GM18498 (cell line): ENCODE measurements around the gene ITGB2.
"Not testable (repeated sequence)": the region's sequence is repeated elsewhere in the genome, so short reads cannot be mapped to it uniquely, and the experiment has no call there.

ENCODE experiments used
- ATAC-seq: cut with Tn5 transposase; IDR thresholded peaks from one replicate; pipeline ENCODE4 v1.9.1; 2021; ENCODE audit warnings: mild to moderate bottlenecking, moderate library complexity; ENCODE audit not compliant: unreplicated experiment

Gene ITGB2

DNA sequence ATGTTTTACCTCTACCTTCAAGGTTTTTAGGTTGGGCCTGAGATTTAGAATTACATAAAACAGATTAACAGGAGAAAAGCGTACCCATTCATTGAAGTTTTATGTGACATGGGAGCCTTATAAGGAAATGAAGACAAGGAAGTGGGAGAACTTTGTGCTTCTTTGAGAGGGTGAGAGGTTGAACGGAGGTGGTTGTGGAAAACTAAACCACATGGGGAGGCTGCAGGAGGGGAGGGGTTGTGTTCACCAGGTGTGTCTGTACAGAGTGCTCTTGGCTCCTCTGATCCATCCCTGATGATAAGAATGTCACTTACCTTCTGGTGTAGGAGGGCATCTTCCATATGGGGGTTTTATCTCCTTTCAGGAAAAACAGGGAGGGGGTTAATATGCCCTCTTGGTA, 21.9 kb upstream of the ITGB2 start:
- ATAC-seq, result no peak

DNA sequence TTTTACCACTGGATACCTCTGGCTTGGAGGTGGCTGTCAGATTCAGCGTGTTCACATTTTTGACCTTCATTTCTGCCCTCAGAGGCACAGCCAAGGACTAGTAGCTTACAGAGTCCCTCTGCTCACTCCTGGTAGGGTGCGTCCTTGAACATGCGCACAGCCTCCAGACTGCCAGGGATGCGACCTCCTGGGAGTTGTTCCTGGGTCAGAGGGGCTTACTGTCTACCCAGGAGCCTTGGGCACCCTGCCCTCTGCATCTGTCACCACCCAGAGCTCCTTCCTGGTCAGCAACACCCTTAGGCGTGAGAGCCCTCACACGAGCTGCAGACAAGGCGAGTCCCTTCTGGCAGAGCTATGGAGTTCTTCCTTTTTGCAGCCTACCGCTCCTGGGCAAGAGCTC, 20.9 kb upstream of the ITGB2 start:
- no peak for ATAC-seq

DNA sequence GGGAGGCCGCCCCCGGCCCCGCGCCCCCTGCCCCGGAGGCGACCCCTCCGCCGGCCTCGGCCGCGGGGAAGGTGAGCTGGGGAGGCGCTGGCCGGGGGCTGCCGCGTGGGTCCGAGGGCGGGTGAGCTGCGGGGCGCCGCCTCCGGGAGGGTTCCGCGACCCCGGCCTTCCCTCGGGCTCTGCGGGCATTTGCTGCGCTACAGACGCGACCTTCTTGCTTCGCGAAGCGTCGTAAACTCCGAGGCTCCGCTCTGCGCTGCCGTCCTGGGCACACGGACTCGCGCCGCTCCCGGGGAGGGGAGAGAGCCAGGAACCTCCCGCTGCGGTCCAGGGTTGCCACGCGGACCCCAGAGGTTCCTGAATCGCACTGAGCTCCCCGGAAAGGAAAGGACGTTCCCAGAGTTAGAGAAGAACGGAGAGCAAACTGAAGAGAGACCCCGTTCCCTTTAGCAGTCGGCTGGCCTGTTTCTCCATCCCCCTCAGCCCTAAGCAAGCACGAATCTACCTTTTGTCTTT, 19.5 kb upstream of the ITGB2 start:
- peak; percentile 40 for ATAC-seq

DNA sequence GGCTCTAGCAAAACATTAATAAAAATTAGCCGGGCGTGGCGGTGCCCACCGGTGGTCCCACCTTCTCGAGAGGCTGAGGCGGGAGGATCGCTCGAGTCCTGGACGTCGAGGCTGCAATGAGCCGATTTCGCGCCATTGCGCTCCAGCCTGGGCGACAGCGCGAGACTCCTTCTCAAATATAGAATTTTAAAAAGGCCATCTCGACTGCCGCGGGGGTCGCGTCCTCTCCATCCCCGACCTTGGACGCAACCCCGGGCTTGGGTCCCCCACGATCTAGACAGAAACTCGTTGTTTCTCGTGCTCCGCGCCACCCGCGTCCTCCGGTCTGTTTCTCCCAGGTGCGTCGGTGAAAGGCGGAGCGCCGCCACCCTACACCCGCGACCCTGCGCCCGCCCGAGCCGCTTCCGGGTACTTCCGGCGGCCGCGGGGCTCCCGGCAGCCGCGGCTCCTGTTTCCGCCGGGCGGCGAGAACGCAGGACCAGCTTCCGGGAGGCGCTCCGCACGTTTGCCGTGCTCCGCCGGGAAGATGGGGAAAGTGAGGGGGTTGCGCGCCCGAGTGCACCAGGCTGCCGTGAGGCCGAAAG, 18.9 kb upstream of the ITGB2 start, which contains the start of gene SLX9:
Gene SLX9, plus strand, starts transcription at position 498 of the 584 bp plus-strand sequence. Its CDS starts 29 bp downstream, at position 527.
- peak; percentile 80 for ATAC-seq

DNA sequence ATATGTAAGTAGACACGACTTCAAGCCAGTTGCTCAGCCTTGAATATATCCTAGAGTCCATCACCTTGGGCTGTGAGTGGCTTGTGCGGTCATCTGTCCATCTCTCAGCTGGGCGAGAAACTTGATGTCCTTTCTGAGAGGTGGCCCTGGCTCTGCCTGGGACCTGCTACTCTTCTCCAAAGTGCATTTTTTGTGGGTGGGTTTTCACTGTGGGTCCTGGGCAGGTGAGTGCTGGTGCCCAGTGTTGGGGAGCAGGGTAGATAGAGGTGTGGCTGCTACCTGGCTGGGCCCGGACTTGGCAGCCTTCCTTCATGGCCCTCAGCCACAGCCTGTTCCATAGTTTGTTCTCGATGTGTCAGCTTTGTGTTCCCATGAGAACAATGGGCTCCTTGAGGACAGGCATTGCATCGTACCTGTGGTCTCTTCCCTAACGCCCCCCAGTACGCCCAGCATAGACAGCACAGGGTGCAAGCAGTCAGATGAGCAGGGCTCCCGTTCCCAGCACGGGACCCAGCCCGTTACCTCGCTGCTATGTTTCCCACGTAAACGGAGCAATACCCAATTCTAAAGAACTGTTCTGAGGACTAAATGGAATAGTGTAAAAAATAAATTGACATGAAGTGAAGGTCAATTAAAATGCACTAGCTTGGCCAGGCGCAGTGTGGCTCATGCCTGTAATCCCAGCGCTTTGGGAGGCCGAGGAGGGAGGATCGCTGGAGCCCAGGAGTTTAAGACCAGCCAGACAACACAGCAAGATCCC, 18.3 kb upstream of the ITGB2 start:
- ATAC-seq, result no peak

DNA sequence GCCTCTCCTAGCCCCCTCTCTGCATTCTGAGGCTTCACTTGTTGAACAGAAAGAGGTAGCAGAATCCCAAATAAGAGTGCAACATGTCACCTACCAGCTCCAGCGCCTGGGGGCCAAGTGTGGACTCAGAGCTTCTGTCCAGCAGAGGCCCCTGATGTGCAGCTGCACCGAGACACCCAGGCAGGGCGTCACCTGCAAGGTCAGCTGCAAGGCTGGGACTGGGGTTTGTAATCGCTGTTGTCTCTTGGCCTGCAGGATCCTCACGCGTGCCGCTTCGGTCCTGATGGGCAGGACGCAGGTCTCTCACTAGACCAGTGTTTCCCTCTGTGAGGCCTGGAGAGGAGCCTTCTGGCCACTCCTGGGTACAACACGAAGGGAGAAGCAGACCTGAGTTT, 14.8 kb upstream of the ITGB2 start:
- no peak for ATAC-seq

DNA sequence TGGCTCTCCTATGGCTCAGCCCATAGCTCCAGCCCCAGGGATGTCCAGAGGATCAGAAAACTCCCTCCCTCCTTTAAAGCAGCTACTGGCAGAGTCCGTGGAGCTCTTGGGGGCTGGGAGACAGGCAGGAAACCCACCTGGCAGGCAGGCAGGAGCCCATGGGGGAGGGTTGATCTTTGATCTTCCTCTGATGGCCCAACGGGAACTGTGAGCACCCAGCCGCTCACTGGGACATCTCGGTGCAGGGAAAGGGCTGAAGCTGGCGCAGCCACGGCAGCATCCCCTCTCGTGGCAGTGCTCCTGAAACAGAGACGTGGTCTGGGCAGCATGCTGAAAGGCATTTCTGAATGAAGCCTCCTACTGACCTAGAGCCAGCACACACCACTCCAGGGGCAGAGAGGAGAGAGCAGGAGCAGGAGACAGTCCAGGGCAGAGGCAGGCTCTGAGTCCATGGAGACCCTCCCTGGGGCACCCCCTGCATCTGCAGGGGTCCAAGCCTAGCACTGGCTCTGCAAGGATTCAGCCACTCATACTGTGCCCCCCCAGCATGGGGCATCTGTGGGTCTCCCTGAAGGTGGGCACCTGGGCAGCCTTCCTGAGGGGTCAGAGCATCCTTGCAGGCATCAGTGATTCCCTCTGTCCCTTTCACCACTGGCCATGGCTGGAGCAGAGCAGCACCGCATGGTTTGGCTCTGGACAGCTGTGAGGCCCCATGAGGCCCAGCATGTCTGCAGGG, 14.3 kb upstream of the ITGB2 start:
- ATAC-seq, result no peak

DNA sequence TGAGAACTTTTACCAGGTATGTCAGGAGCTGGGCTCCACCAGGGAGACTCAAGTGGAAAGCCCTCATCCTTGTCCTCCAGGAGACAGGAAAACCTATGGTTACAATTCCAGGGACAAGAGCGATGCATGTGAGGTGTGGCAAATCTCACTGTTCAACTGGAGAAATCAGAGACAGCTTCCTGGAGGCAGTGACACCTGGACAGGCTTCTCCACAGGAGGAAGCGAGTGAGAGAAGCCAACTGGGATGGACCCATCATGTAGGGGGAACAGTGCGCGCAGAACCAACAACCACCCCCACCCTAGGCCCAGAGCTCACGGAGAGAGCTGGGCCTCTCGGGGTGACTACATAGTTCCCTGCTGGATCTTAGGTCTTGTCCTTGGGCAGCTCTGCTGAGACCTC, 13.6 kb upstream of the ITGB2 start:
- no peak for ATAC-seq

DNA sequence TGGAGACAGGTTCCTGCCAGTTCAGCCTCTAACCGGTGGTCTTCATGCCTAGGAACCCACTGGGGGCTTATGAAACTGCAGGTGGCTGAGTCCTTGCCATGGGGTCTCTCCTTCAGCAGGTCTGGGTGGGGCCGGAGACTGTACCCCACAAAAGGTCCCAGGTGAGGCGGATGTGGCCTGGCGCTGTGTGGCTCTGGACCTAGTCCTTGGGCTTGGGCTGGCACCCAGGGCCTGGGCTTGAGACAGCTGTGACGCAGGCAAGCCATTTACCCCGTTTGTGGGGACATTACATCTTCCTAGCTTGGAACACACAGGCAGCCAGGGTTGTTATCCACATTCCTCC, 13.2 kb upstream of the ITGB2 start:
- no peak for ATAC-seq

DNA sequence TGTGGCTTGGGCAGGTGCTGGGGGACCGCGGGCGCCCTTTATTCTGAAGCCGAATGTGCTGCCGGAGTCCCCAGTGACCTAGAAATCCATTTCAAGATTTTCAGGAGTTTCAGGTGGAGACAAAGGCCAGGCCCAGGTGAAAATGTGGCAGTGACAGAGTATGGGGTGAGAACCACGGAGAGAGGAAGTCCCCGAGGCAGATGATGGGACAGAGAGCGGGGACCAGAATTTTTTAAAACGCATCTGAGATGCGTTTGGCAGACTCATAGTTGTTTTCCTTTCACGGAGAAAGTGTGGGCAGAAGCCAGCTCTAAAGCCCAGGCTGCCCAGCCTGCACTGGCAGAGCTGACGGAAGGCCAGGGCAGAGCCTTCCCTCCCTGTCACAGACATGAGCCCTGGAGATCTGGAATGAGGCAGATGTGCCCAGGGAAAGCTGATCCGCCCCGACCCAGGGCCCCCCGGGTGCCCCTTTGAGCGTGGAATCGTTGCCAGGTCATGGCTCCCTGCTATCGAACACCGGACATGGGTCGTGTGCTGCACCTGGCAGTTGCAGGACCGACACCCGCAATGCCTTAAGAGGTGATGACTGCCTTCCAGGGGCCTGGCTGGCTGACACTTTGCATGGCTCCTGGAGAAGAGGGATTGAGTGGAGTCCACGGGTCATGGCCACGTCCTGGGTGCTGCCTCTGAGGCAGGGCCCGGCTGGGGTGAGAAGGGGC, 12.7 kb upstream of the ITGB2 start:
- ATAC-seq, result no peak

DNA sequence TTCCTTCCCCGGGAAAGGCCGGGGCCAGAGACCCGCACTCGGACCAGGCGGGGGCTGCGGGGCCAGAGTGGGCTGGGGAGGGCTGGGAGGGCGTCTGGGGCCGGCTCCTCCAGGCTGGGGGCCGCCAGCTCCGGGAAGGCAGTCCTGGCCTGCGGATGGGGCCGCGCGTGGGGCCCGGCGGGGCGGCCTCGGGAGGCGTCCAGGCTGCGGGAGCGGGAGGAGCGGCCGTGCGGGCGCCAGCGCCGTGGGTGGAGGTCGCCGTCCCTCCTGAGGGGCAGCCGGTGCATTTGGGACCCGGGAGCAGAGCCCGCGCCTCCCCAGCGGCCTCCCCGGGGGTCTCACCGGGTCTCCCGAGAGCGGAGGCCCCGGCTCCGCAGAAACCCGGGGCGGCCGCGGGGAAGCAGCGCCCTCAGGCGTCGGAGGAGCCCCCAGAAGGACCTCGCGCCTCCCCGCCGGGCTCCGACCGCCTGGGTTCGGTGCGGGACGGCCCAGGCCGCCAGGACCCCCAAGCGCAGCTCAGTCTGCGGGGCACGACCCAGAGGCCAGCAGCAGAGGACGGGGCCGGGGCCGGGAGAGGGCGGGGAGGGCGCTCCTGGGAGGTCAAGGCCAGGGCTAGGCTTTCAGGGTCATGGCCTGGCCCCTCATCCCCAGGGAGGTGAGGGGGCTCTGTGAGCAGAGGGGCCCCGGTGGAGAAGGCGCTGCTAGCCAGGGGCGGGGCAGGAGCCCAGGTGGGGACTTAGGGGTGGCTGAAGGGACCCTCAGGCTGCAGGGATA, 11.9 kb upstream of the ITGB2 start:
- ATAC-seq, result no peak

DNA sequence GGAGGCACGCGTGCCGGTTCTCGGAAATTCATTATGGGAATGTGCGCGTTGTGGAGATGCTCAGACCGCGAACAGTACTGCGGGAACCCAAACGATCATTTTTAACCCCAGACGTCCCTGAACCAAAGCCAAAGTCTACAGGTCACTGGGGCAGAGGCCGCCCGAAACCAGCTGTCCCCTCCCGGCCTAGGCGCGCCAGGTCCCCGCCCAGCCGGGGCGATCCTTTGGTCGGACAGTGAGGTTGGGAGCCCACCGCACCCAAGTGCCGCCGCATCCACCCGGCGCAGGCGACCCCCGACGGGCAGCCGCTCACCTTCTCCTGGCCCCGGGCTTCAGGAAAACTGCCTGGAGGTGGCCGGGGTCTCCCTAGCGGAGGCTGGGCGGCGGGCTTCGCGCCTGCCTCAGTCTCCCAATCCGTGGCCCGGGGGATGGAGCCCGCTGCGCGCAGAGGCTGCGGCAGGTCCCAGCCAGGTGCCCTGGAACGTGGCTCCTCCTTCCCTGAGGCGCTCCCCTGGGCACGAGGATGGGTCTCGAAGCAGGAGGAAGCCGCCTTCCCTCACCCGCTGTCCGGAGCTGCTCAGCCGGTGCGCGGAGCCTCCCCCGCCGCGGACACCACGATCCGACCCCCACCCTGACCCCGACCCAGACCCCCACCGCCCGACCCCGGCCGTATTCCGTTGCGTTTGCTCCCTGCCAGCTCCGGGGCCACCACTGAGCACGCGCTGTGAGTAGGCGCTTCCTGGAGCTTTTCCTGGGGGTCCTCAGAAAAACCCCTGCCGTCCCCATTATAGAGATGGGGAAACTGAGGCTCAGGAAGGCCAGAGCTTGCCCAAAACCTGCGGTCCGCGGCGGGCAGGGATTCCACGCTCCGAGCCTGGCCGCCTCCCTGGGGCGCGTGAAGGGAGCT, 11.1 kb upstream of the ITGB2 start:
- ATAC-seq, result no peak

DNA sequence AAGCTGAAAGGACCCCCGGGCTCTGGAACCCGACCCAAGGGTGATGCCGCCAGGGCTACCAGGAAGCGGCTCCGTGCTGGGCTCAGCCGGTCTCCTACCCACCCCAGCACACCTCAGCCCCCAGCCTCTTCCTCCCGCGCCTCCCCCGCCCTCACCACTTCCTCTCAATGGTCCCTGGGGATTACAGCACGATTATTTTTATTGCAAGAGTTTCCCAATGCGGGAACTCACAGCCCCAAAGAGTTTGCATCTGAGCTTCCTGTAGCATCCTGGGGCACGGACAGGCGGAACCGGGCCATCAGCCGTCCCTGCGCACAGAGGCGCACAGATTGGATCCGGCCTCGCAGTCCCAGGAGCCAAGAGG, 10.4 kb upstream of the ITGB2 start:
- ATAC-seq, result no peak

DNA sequence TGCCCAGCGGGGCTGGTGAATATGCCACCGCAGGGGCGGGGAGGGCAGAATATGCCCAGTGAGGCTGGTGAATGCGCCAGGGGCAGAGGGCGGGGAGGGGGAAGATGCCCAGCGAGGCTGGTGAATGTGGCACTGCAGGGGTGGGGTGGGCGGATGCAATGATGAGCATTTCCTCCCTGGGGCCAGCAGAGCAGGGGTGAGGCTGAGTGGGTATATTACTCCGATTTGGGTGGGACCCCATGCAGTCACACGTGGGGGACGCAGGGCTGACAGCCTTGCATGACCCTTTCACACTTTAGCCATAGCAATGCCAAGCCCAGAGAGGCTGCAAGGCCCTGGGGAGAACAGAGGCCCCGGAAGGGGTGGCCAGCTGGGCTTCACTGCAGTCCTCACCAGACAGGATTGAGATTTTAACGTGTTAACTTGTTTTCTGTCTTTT, 9.9 kb upstream of the ITGB2 start:
- ATAC-seq, result no peak

DNA sequence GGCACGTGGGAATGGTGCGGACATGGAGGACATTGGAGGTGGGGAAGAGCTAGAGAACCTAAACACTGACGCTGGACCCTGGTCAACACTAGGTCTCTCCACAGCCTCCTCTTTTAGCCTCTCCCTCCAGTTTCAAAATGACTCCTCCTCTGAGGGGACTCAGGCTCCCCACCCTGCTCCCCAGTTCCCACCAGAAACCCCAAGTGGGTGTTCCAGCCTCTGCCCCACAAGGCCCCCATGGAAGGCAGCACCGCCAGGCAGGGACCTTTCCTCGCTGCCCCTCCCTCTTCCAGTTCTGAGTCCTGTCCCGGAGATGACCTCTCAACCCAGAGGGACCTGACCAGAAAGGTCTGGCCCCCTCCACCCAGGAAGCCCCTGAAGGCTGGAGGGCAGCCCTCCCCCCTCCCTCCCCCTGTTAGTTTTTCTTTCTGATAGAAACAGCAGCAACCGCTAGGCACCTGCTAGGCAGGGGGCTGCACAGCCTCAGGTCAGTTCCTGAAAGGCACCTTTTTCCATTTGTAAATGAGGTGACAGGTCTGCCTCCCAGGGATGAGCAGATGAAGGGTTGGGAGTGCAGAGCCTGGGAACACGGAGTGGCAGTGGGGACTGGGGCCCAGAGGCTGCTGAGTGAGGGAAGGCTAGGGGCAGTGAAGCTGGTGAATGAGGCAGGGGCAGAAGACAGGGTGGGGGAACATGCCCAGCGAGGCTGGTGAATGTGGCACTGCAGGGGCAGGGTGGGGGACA, 9.3 kb upstream of the ITGB2 start:
- no peak for ATAC-seq

DNA sequence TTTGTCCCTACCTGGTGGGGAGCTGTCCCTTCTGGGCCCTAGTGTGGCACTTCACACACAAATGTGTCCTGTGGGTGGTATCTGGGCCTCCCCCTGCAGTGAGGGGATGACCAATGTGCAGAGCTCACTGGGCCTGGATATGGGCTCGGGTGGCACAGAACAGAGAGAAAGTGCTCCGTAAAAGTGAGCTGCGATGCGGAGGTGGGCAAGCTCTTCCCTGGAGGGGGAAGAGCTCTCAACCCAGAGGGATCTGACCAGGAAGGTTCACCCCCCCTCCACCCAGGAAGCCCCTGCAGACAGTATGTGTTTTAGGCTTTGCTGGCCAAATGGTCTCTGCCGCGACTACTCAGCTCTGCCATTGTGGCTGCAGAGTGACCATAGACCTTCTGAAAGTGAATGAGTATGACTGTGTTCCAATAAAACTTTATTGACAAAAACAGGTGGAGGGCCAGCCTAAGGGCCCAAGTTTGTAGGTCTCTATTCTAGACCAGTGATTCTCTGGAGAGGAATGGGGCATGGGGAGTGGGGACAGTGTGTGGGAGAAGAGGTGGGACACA, 8.6 kb upstream of the ITGB2 start:
- ATAC-seq, result no peak

DNA sequence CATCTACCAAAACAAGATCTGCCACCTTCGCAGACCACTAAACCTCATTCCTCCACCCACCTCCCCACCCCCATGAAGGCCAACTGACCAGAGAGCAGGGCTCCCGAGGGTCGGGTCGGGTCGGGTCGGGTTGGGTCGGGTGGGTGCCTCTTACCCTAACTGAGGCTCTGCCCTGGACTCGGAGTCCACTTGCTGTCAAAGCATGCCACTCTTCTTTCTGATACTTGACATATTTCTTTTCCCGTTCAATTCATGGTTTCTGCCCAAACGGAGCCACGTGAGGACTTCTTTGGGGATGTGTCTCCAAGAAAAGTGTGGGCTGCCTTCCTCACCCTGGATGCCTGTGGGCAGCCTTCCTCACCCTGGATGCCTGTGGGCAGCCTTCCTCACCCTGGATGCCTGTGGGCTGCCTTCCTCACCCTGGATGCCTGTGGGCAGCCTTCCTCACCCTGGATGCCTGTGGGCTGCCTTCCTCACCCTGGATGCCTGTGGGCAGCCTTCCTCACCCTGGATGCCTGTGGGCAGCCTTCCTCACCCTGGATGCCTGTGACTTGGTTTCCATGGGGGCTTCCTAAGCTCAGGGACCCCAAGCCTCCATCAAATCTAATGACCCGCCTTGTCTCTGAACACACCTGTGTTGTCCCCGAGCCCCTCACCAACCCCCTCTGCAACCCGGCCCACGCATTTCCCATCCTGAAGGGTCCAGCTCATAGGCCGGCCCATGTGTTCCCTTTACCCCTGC, 8.0 kb upstream of the ITGB2 start:
- not testable (repeated sequence) for ATAC-seq
